NCI-H1092 treated with DMSO at 0.1 percent for 48 hours (cell line): ENCODE measurements around the gene KCNB1.
"Not testable (repeated sequence)": the region's sequence is repeated elsewhere in the genome, so short reads cannot be mapped to it uniquely, and the experiment has no call there.

Experiments
- DNase-seq: peaks from one replicate; lab custom pipeline; 2025; lab: John Stamatoyannopoulos, UW

Gene KCNB1

GRCh38 chr20:49319208-49319809, 163.2 kb downstream of the KCNB1 start:
- DNase-seq, result no peak

- no peak for DNase-seq
Measured at GRCh38 chr20:49318430-49319207, 163.8 kb downstream of the KCNB1 start.

GRCh38 chr20:49318091-49318429, 164.4 kb downstream of the KCNB1 start:
- no peak for DNase-seq

DNA sequence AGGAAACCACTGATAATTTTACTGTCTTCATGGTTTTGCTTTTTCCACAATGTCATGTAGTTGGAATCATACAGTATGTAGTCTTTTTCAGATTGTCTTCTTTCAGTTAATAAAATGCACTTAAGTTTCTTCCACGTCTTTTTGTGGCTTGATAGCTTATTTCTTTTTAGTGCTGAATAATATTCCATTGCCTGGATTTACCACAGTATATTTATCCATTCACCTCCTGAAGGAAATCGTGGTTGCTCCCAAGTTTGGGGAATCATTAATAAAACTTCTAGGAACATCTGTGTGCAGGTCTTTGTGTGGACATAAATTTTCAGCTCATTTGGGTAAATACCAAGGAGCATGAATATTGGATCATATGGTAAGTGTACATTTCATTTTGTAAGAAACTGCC, 165.8 kb downstream of the KCNB1 start:
- no peak for DNase-seq

GRCh38 chr20:49315580-49315979, 166.9 kb downstream of the KCNB1 start:
- no peak for DNase-seq

DNA sequence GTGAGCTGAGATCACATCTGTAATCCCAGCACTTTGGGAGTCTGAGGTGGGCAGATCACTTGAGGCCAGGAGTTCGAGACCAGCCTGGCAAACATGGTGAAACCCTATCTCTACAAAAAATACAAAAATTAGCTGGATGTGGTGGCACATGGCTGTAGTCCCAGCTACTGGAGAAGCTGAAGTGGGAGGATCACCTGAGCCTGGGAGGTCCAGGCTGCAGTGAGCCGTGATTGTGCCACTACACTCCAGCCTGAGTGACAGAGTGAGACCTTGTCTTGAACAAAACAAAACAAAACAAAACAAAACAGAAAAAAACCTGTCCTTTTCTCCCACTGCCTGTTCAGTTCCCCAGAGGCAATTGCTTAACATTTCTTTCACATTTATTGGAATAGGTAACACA, 168.4 kb downstream of the KCNB1 start:
- not testable (repeated sequence) for DNase-seq
